ENCODE measurements around the gene ZNF208.
"Not testable (repeated sequence)": the region's sequence is repeated elsewhere in the genome, so short reads cannot be mapped to it uniquely, and the experiment has no call there.

ZNF208 gene

GRCh38 chr19:22010437-22011143 is at the start of gene ZNF208:
TSS of gene ZNF208 (minus strand) at chr19:22010943. CDS start at chr19:22010794, 149 bp downstream.
- not testable (repeated sequence) for DNase-seq

- no peak for DNase-seq
Measured at GRCh38 chr19:22052644-22053013, 41.9 kb upstream of the ZNF208 start.

DNA sequence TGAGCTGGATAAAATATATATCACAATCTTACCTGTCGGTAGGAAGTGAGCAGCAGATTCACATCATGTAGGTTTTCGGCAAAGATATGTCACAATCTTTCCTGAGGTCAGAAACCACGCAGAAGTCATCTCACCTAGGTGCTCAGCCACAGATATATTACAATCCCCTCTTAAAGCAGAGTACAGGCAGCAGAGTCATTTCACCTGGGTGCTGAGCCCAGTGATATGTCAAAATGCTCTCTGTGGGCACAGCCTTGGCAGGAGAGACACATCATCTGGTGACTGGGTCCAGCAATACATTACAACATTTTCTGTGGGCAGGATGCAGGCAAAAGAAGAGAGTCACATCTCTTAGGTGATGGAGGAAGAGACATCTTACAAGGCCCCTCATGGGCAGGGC is 30.4 kb upstream of the ZNF208 start:
- DNase-seq, result not testable (repeated sequence)

DNA sequence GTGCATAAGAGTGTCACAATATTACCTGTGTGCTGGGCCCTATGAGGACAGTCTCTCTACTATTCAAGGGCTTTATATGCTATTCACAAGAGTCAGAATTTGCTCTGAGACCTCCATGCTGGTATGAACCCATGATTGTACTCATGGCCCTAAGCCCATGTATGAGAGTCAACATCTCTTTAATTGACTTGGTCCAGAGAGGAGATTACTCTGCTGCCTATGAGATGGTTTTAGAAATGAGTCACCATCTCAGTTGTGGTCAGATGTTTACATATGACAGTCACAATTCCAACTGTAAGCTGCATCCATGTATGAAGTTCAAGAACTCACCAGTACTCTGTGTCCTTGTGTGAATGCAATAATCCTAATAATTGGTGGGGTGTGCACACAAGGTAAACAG is 19.9 kb upstream of the ZNF208 start:
- DNase-seq, result no peak

GRCh38 chr19:22026687-22027086 is 15.9 kb upstream of the ZNF208 start:
- DNase-seq, result no peak

DNA sequence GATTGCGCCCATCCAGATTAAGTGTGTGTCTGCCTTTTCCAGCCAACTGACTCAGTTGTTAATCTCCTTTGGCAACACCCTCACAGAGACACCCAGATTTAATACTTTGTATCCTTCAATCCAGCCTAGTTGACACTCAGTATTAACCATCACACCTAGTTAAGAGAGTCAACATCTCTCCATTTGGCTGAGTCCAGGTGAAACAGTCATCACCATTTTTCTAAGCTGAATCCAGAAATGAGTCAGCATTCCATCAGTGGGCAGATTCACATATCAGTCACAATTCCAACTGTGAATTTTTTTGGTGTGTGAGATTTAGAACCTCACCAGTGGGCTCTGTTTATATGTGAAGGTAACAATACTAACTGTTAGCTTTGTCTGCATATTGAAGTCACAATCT is 14.8 kb upstream of the ZNF208 start:
- DNase-seq, result not testable (repeated sequence)

DNA sequence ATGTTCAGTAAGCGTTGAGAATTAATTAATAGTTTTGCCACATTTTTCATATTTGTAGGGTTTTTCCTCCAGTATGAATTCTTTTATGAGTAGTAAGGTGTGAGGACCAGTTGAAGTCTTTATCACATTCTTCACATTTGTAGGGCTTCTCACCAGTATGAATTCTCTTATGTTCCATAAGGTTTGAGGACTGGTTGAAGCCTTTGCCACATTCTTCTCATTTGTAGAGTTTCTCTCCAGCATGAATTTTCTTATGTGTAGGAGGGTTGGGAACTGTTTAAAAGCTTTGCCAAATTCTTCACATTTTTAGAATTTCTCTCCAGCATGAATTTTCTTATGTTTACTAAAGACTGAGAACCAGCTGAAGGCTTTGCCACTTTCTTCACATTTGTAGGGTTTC is 40.3 kb downstream of the ZNF208 start:
- no peak for DNase-seq

- no peak for DNase-seq
Measured at GRCh38 chr19:21947775-21948174, 63.0 kb downstream of the ZNF208 start.

GRCh38 chr19:21940684-21941083 is 70.1 kb downstream of the ZNF208 start:
- DNase-seq, result no peak

DNA sequence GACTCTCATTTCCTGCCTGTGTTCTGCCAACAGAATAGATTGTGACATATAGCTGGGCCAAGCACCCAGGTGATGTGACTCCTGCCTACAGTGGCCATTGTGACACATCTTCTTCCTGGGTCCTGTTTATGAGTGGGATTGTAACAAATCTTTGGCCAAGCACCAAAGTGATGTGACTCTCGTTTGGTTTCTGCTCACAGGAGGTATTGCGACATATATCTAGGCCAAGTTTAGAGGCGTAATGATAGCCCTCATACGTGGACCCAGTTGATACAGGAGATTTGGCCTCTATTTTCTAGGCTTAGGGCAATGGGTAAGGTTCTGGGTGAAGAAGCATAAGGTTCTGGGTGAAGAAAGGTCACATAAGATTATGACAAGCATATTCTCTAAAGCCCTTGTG is 76.2 kb downstream of the ZNF208 start:
- no peak for DNase-seq

- DNase-seq, result no peak
Measured at GRCh38 chr19:21934131-21934530, 76.6 kb downstream of the ZNF208 start.

- DNase-seq, result no peak
Measured at GRCh38 chr19:21922276-21922675, 88.5 kb downstream of the ZNF208 start.

DNA sequence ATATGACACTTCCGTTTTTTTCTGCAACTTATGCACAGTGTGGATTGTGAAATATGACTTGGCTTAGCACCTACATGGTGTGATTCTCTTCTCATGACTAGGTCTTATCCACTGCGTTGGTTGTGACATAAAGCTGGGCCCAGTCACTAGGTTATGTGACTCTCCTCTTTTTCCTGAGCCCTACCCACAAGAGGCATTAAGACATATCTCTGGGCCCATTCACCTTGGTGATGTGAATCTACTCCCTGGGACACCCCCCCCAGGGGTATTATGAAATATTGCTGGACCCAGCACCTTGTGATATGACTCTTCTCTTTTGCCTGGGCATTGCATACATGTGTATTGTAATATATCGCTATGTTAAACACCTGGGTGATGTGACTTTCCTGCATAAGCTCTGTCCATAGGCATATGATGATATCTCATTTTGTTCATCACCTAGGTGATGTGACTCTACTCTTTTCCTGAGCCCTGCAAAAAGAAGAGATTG is 89.0 kb downstream of the ZNF208 start:
- no peak for DNase-seq

DNA sequence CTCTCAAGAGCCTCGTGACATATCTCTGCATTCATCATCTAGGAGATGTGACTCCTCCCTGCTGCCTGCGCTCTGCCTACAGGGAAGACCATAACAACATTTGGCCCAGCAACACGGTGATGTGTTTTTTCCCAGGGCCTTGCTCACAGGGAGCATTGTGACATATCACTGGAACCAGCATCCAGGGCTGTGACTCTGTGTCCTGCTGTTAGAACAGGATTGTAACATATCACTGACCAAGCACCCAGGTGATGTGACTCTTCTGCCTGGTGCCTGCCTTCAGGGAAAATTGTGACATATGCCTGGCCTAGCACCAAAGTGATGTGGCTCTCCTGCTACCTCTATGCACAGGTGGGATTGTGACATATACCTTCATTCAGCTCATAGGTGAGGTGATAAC is 95.3 kb downstream of the ZNF208 start:
- DNase-seq, result no peak

GRCh38 chr19:21912654-21913053 is 98.1 kb downstream of the ZNF208 start:
- no peak for DNase-seq

GRCh38 chr19:21910318-21910717 is 100.4 kb downstream of the ZNF208 start:
- no peak for DNase-seq

DNA sequence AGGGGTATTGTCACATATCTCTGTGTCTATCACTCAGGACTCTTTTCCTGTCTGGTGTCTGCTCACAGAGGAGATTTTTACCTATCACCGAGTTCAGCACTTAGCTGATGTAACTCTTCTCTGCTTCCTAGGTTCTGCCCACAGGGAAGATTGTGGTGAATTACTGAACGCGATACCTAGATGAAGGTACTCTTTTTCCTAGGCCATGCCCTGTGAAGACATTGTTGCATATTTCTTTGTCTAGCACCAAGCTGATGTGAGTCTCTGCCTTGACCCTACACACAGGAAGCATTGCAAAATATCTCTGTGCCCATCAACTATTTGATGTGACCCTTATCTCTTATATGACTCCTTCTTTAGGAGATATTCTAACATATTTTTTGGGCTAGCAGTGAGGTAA is 102.7 kb downstream of the ZNF208 start:
- no peak for DNase-seq

- no peak for DNase-seq
Measured at GRCh38 chr19:21907516-21907915, 103.2 kb downstream of the ZNF208 start.

DNA sequence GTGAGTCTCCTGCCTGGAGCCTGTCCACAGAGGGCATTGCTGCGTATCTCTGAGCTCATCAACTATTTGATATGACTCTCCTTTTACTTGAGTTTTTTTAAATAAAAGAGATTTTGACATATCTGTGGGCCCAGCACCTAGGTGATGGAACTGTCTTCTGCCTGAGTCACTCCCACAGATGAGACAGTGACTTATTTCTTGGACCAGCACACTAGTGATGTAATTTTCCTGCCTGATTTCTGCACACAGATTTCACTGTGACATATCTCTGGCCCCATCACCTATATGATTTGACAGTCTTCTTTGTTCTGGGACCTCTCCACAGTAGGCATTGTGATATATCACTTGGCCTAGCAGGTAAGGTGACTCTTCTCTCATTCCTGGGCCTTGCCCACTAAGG is 108.2 kb downstream of the ZNF208 start:
- no peak for DNase-seq

DNA sequence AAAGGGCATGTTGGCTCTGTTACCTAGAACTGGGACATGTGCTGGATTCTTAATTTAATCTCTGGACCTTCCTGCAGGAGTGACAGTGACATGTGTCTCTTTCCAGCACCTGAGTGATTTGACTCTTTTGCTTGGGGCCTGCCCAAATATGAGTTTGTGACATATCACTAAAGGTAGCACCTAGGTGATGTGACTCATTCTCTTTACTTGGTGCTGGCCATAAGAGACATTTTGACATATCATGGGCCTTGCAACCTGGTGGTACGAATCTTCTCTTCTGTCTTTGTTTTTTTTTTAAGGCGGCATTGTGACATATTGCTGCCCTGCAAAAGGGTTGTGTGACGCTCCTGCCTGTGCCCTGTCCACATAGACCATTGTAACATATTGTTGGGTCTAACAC is 108.9 kb downstream of the ZNF208 start:
- no peak for DNase-seq

- DNase-seq, result no peak
Measured at GRCh38 chr19:21900401-21900800, 110.3 kb downstream of the ZNF208 start.

GRCh38 chr19:21891086-21891485 is 119.7 kb downstream of the ZNF208 start:
- DNase-seq, result no peak

DNA sequence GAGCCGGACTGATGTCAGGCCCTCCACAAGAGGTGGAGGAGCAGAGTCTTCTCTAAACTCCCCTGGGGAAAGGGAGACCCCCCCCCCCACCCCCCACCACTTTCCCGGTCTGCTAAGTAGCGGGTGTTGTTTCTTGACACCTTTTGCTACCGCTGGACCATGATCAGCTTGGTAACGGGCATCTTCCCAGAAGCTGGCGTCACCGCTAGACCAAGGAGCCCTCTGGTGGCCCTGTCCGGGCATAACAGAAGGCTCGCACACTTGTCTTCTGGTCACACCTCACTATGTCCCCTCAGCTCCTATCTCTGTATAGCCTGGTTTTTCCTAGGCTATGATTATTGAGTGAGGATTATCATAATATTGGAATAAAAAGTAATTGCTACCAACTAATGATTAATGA is 120.7 kb downstream of the ZNF208 start:
- DNase-seq, result not testable (repeated sequence)

DNA sequence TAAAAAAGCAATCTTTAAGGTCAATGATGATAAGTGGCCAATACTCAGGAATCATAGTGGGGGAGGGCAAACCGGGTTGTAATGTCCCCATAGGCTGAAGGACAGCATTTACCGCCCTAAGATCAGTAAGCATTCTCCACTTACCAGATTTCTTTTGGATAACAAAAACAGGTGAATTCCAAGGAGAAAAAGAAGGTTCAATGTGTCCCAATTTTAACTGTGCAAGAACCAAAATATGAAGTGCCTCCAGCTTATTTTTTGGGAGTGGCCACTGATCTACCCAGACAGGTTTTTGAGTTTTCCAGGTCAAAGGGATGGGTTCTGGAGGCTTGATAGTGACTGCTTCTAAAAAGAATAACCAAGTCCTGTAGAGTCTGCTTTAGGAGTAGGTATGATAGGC is 125.2 kb downstream of the ZNF208 start:
- not testable (repeated sequence) for DNase-seq

- not testable (repeated sequence) for DNase-seq
Measured at GRCh38 chr19:21884786-21885185, 126.0 kb downstream of the ZNF208 start.

All from 8988T (cell line).